H9 (cell line): ENCODE results near the gene PARD3. TPM values are rescaled to one million over a fixed set of nuclear protein-coding genes. Genes with fewer than 3 reads are reported as not detected.

ENCODE experiments used
- DNase-seq: peaks from one replicate; pipeline ENCODE4 v3.0.0-alpha.2; 2017
- H2AFZ ChIP-seq: one replicate; pipeline ENCODE4 v1.6.1; 2013; ENCODE audit warnings: mild to moderate bottlenecking, low read length, control low read depth, moderate library complexity
- H2AK5ac ChIP-seq: 2 replicates; pipeline ENCODE4 v1.6.1; 2013; ENCODE audit warnings: low read length, control low read depth, mixed read lengths; ENCODE audit not compliant: insufficient read length
- H2BK120ac ChIP-seq: one replicate; pipeline ENCODE4 v1.6.1; 2013; ENCODE audit warnings: low read depth, mild to moderate bottlenecking, low read length, control low read depth, inconsistent platforms; ENCODE audit not compliant: poor library complexity, severe bottlenecking
- H2BK12ac ChIP-seq: 2 replicates; pipeline ENCODE4 v1.6.1; 2013; ENCODE audit warnings: low read length, control low read depth, mixed read lengths, low read depth; ENCODE audit not compliant: insufficient read length
- H2BK15ac ChIP-seq: 2 replicates; pipeline ENCODE4 v1.6.1; 2013; ENCODE audit warnings: low read depth, low read length, control low read depth
- H2BK20ac ChIP-seq: one replicate; pipeline ENCODE4 v1.6.1; 2013; ENCODE audit warnings: low read depth, mild to moderate bottlenecking, low read length, control low read depth, inconsistent platforms; ENCODE audit not compliant: poor library complexity, severe bottlenecking
- H2BK5ac ChIP-seq: 2 replicates; pipeline ENCODE4 v1.6.1; 2013; ENCODE audit warnings: low read length, control low read depth, mixed read lengths; ENCODE audit not compliant: insufficient read length
- H3K14ac ChIP-seq: 2 replicates; pipeline ENCODE4 v1.6.1; 2013; ENCODE audit warnings: low read length, control low read depth; ENCODE audit not compliant: insufficient read depth
- H3K18ac ChIP-seq: 2 replicates; pipeline ENCODE4 v1.6.1; 2013; ENCODE audit warnings: low read depth, mild to moderate bottlenecking, mixed read lengths, low read length, control low read depth; ENCODE audit not compliant: insufficient read length
- H3K23ac ChIP-seq: 2 replicates; pipeline ENCODE4 v1.6.1; 2013; ENCODE audit warnings: low read length, control low read depth, mixed read lengths, low read depth; ENCODE audit not compliant: insufficient read length
- H3K23me2 ChIP-seq: 2 replicates; pipeline ENCODE4 v1.6.1; 2013; ENCODE audit warnings: low read depth, mild to moderate bottlenecking, mixed read lengths, low read length, control low read depth; ENCODE audit not compliant: insufficient read length, poor library complexity, severe bottlenecking
- H3K27ac ChIP-seq: 2 replicates; pipeline ENCODE4 v1.5.1; 2013; ENCODE audit warnings: low read length, control low read depth, mixed read lengths, low read depth; ENCODE audit not compliant: insufficient read length
- H3K27me3 ChIP-seq: 2 replicates; pipeline ENCODE4 v1.6.1; 2013; ENCODE audit warnings: low read length, control low read depth, inconsistent platforms; ENCODE audit not compliant: insufficient read depth
- H3K4ac ChIP-seq: 2 replicates; pipeline ENCODE4 v1.6.1; 2013; ENCODE audit warnings: low read depth, mild to moderate bottlenecking, control low read depth, inconsistent platforms, low read length, moderate library complexity
- H3K4me1 ChIP-seq: 2 replicates; pipeline ENCODE4 v1.6.1; 2013; ENCODE audit warnings: low read length, control low read depth, inconsistent platforms; ENCODE audit not compliant: insufficient read depth
- H3K4me2 ChIP-seq: 2 replicates; pipeline ENCODE4 v1.6.1; 2013; ENCODE audit warnings: low read length, control low read depth, mixed read lengths; ENCODE audit not compliant: insufficient read length, insufficient read depth
- H3K56ac ChIP-seq: 2 replicates; pipeline ENCODE4 v1.6.1; 2013; ENCODE audit warnings: low read depth, mild to moderate bottlenecking, mixed read lengths, low read length, control low read depth; ENCODE audit not compliant: insufficient read length
- H3K79me1 ChIP-seq: 2 replicates; pipeline ENCODE4 v1.6.1; 2013; ENCODE audit warnings: low read depth, mild to moderate bottlenecking, moderate library complexity, low read length, control low read depth, inconsistent platforms; ENCODE audit not compliant: insufficient read depth, poor library complexity, severe bottlenecking
- H3K79me2 ChIP-seq: 2 replicates; pipeline ENCODE4 v1.6.1; 2013; ENCODE audit warnings: low read length, control low read depth, inconsistent platforms; ENCODE audit not compliant: insufficient read depth
- H3K9ac ChIP-seq: 2 replicates; pipeline ENCODE4 v1.6.1; 2013; ENCODE audit warnings: low read length, control low read depth, mixed read lengths; ENCODE audit not compliant: insufficient read length; ENCODE audit errors: extremely low read depth
- H3K9me3 ChIP-seq: one replicate; pipeline ENCODE4 v1.6.1; 2013; ENCODE audit warnings: low read depth, low read length, inconsistent platforms; ENCODE audit not compliant: control insufficient read depth
- H3T11ph ChIP-seq: one replicate; pipeline ENCODE4 v1.6.1; 2013; ENCODE audit warnings: mild to moderate bottlenecking, low read length, control low read depth, inconsistent platforms
- H4K20me1 ChIP-seq: one replicate; pipeline ENCODE4 v1.6.1; 2013; ENCODE audit not compliant: control insufficient read depth, insufficient read length, insufficient read depth
- H4K5ac ChIP-seq: 2 replicates; pipeline ENCODE4 v1.6.1; 2013; ENCODE audit warnings: low read depth, mild to moderate bottlenecking, mixed read lengths, low read length, control low read depth; ENCODE audit not compliant: insufficient read length
- H4K8ac ChIP-seq: replicated peaks from 2 replicates; pipeline ENCODE4 v1.6.1; 2013; ENCODE audit warnings: low read length, control low read depth, mixed read lengths, low read depth; ENCODE audit not compliant: insufficient read length
- H4K91ac ChIP-seq: 2 replicates; pipeline ENCODE4 v1.6.1; 2013; ENCODE audit warnings: low read depth, mild to moderate bottlenecking, moderate library complexity, mixed read lengths, low read length, control low read depth; ENCODE audit not compliant: insufficient read length
- H3K27ac Mint-ChIP-seq, 3 experiments: 2 replicates in 2 of 3; 3 replicates in 1 of 3; pipeline ENCODE4 v1.8.0; 2020 to 2021; ENCODE audit warnings: mixed read lengths in 3 of 3, mild to moderate bottlenecking in 1 of 3, moderate library complexity in 1 of 3
- H3K27me3 Mint-ChIP-seq: 2 replicates; pipeline ENCODE4 v1.8.0; 2021; ENCODE audit warnings: low read depth, mild to moderate bottlenecking, moderate library complexity, mixed read lengths
- H3K36me3 Mint-ChIP-seq, 3 experiments: 2 replicates in 2 of 3; 3 replicates in 1 of 3; pipeline ENCODE4 v1.8.0; 2020 to 2021; ENCODE audit warnings: low read depth in 3 of 3, mixed read lengths in 3 of 3; ENCODE audit not compliant: insufficient read depth in 1 of 3
- H3K4me1 Mint-ChIP-seq, 2 experiments: 2 replicates each; pipeline ENCODE4 v1.8.0; 2020; ENCODE audit warnings: mixed read lengths in 2 of 2
- H3K4me3 Mint-ChIP-seq, 2 experiments: 2 replicates in 1 of 2; 3 replicates in 1 of 2; pipeline ENCODE4 v1.8.0; 2020 to 2021; ENCODE audit warnings: mild to moderate bottlenecking in 2 of 2, mixed read lengths in 2 of 2, moderate library complexity in 1 of 2
- H3K9me3 Mint-ChIP-seq, 2 experiments: 2 replicates in 1 of 2; 3 replicates in 1 of 2; pipeline ENCODE4 v1.8.0; 2020; ENCODE audit warnings: mild to moderate bottlenecking in 2 of 2, mixed read lengths in 2 of 2, moderate library complexity in 1 of 2
- CTCF ChIP-seq: fragments of 200-600 bp; sonication (generic); conservative IDR thresholded peaks from 3 replicates; pipeline ENCODE4 v1.8.0; 2021; ENCODE audit warnings: antibody characterized with exemption, mild to moderate bottlenecking
- WGBS: extraction: QIAGEN DNeasy Blood & Tissue Kit; methylation state at CpG from one replicate; pipeline ENCODE4 v1.1.7; 2013; ENCODE audit warnings: missing lambda C conversion rate, low lambda C conversion rate, mixed read lengths; ENCODE audit not compliant: insufficient read length; ENCODE audit errors: extremely low coverage; 5-methylcytosine and 5-hydroxymethylcytosine counted together
- total RNA-seq: library from RNA; stranded (reverse); gene quantifications from 2 replicates; pipeline ENCODE4 v1.2.1, GENCODE V29; 2021

Gene PARD3
- total RNA-seq, 1 experiment from 2014 or later: 44.7 TPM

- Histone ChIP-seq H3K27me3 (no peaks in the 10 kb centered on the region), H3K4ac (no peak overlapping the region), H3K79me1 (no peaks in the 10 kb centered on the region), H3K9ac (no peak overlapping the region), H3K27ac (no peak overlapping the region), H3K4me2 (no peak overlapping the region), H2AK5ac (no peak overlapping the region), H3K18ac (no peak overlapping the region), H2BK5ac (no peak overlapping the region), H3T11ph (no peak overlapping the region), H3K14ac (no peak overlapping the region), H3K4me1 (peaks cover 18% of the 10 kb centered on the region; the same call in 1 of the 2 replicates), H4K91ac (no peak overlapping the region), H2BK120ac (no peak overlapping the region), H4K5ac (no peak overlapping the region), H2AFZ (no peak overlapping the region), H2BK12ac (no peak overlapping the region), H3K23me2 (no peaks in the 10 kb centered on the region), H2BK20ac (no peak overlapping the region), H3K79me2 (no peaks in the 10 kb centered on the region), H3K56ac (no peak overlapping the region), H2BK15ac (no peak overlapping the region), H4K20me1 (no peaks in the 10 kb centered on the region), H4K8ac (no peak overlapping the region), H3K23ac (no peak overlapping the region), H3K9me3 (no peaks in the 10 kb centered on the region)
- Mint-ChIP-seq H3K4me1 (peaks cover 57 to 73% of the 10 kb centered on the region in 2 experiments), H3K4me3 (no peak overlapping the region), H3K9me3 (no peaks in the 10 kb centered on the region), H3K36me3 (no peaks in the 10 kb centered on the region; a peak in 1 of 7 replicates), H3K27me3 (no peaks in the 10 kb centered on the region), H3K27ac (no peak overlapping the region)
- TF ChIP-seq CTCF: no peak
- no CpG with 5 or more reads among the region's 1 CpG for WGBS
- DNase-seq: no peak
Measured at GRCh38 chr10:34189830-34190229, 625.3 kb downstream of the PARD3 start.
